SU-DHL-6 (cell line): Measurements from ENCODE around the gene IL4R.

ENCODE experiments used
- EZH2phosphoT487 ChIP-seq: fragments of 200-600 bp; sonication (generic), shearing (Covaris generic); conservative IDR thresholded peaks from 2 replicates; pipeline ENCODE4 v1.6.1; 2018; ENCODE audit warnings: mild to moderate bottlenecking, antibody characterized with exemption, low read length, moderate library complexity, mixed read lengths
- TF ChIP-seq, protein P1 (sequence below): fragments of 200-600 bp; sonication (generic); IDR thresholded peaks from one replicate; pipeline ENCODE4 v1.5.1; 2017; ENCODE audit warnings: antibody characterized with exemption, mild to moderate bottlenecking, low read length, moderate library complexity; ENCODE audit not compliant: insufficient read depth, poor library complexity, severe bottlenecking

GRCh38 chr16:27344721-27345120, 30.9 kb downstream of the IL4R start:
- TF ChIP-seq, protein P1, sequence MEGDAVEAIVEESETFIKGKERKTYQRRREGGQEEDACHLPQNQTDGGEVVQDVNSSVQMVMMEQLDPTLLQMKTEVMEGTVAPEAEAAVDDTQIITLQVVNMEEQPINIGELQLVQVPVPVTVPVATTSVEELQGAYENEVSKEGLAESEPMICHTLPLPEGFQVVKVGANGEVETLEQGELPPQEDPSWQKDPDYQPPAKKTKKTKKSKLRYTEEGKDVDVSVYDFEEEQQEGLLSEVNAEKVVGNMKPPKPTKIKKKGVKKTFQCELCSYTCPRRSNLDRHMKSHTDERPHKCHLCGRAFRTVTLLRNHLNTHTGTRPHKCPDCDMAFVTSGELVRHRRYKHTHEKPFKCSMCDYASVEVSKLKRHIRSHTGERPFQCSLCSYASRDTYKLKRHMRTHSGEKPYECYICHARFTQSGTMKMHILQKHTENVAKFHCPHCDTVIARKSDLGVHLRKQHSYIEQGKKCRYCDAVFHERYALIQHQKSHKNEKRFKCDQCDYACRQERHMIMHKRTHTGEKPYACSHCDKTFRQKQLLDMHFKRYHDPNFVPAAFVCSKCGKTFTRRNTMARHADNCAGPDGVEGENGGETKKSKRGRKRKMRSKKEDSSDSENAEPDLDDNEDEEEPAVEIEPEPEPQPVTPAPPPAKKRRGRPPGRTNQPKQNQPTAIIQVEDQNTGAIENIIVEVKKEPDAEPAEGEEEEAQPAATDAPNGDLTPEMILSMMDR: no peak
- TF ChIP-seq EZH2phosphoT487: no peak
